ENCODE measurements around the gene CLP1.
A peak's percentile ranks its signal among the peaks of the same experiment; 100 is the strongest.

Gene CLP1

GRCh38 chr11:57662893-57663292 is 5.3 kb downstream of the CLP1 start:
- TF ChIP-seq CTCF (IDR thresholded peaks at IDR 0.05; ENCODE audit: control insufficient read depth, extremely low read depth, insufficient read depth): no peak
- no peak overlapping the region for H3K4me3 ChIP-seq (ENCODE audit: low read depth, low read length)
- DNase-seq (ENCODE audit: low read depth): no peak

GRCh38 chr11:57663975-57664374 is 6.4 kb downstream of the CLP1 start:
- H3K4me3 ChIP-seq (ENCODE audit: low read depth, low read length): no peak overlapping the region
- TF ChIP-seq CTCF (IDR thresholded peaks at IDR 0.05; ENCODE audit: control insufficient read depth, extremely low read depth, insufficient read depth): no peak
- no peak for DNase-seq (ENCODE audit: low read depth)

- peak; percentile 99 for DNase-seq (ENCODE audit: low read depth)
- H3K4me3 ChIP-seq (ENCODE audit: low read depth, low read length): peak overlapping the region; percentile 86
- TF ChIP-seq CTCF (IDR thresholded peaks at IDR 0.05; ENCODE audit: control insufficient read depth, extremely low read depth, insufficient read depth): 0 out of 2 replicates have a peak, but pooled peaks have one; percentile 2
These were observed 9.7 kb downstream of the CLP1 start for GRCh38 chr11:57667117-57667735.

GRCh38 chr11:57667736-57668433 is 10.3 kb downstream of the CLP1 start, which contains the start of gene ZDHHC5:
Gene ZDHHC5 (plus strand): TSS chr11:57668114. CDS start chr11:57673091, 4,977 bp downstream.
- peak; percentile 27 for TF ChIP-seq CTCF (IDR thresholded peaks at IDR 0.05; ENCODE audit: control insufficient read depth, extremely low read depth, insufficient read depth)
- DNase-seq (ENCODE audit: low read depth): peak; percentile 99

GRCh38 chr11:57668434-57668782 is 10.8 kb downstream of the CLP1 start:
- TF ChIP-seq CTCF (IDR thresholded peaks at IDR 0.05; ENCODE audit: control insufficient read depth, extremely low read depth, insufficient read depth): no peak
- peak overlapping the region; percentile 86 for H3K4me3 ChIP-seq (ENCODE audit: low read depth, low read length)
- no peak for DNase-seq (ENCODE audit: low read depth)

More at GRCh38 chr11:57667736-57668433, 10.3 kb downstream of the CLP1 start, which contains the start of gene ZDHHC5:
- peak within 1 kb of the TSS; percentile 86 for H3K4me3 ChIP-seq (ENCODE audit: low read depth, low read length)

GRCh38 chr11:57674251-57674650 is 16.7 kb downstream of the CLP1 start:
- no peak overlapping the region for H3K4me3 ChIP-seq (ENCODE audit: low read depth, low read length)
- no peak for TF ChIP-seq CTCF (IDR thresholded peaks at IDR 0.05; ENCODE audit: control insufficient read depth, extremely low read depth, insufficient read depth)
- no peak for DNase-seq (ENCODE audit: low read depth)
